Measurements from ENCODE around the gene MGAT4C. TPM values are rescaled to one million over a fixed set of nuclear protein-coding genes. Genes with fewer than 3 reads are reported as not detected.

Gene MGAT4C
- polyA plus RNA-seq, 1 donor (not counting 4 experiments of a cell fraction or from before 2014, with no cell fraction given): not detected

DNA sequence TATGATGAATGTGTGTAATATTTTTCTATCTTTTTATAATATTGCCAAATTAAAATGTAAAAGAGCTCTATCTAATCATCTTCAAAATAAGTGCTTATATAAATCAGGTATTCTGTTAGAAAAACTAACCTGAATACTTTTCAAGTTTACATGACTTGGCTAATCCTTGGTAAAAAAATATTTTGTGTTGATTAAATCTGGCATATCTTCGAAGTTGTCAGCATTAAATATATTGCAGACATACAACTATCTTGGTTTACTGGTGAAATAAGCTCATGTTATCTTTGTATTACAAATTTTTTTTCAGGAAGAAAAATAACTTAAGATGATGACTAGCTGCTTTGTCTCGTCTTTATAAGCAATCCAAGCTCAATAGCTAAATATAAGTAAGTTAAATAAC lies 39.6 kb downstream of the MGAT4C start:
- Histone ChIP-seq H3K4me2 (ENCODE audit: control insufficient read depth, extremely low read depth, insufficient read depth, low read depth, low read length) (no peak overlapping the region), H3K4me1 (ENCODE audit: control insufficient read depth, extremely low read depth, insufficient read depth, low read length) (no peaks in the 10 kb centered on the region), H4K20me1 (ENCODE audit: control insufficient read depth, extremely low read depth, insufficient read depth, low read length) (no peaks in the 10 kb centered on the region), H3K9me3 (ENCODE audit: control insufficient read depth, low read depth, low read length) (no peaks in the 10 kb centered on the region), H2AFZ (ENCODE audit: control insufficient read depth, low read length) (no peak overlapping the region), H3K27me3 (ENCODE audit: control insufficient read depth, extremely low read depth, insufficient read depth, low read length) (no peaks in the 10 kb centered on the region), H3K4me3 (ENCODE audit: control insufficient read depth in 2 of 3, extremely low read depth in 1 of 3, insufficient read depth in 2 of 3, low read depth in 1 of 3, low read length in 3 of 3) (no peak overlapping the region), H3K9ac (ENCODE audit: control insufficient read depth, extremely low read depth, insufficient read depth, low read length) (no peak overlapping the region), H3K9me1 (ENCODE audit: control insufficient read depth, extremely low read depth, insufficient read depth, low read length) (no peaks in the 10 kb centered on the region), H3K36me3 (ENCODE audit: control insufficient read depth in 2 of 2, extremely low read depth in 1 of 2, insufficient read depth in 2 of 2, low read length in 2 of 2) (no peaks in the 10 kb centered on the region), H3K79me2 (ENCODE audit: control insufficient read depth, insufficient read depth, low read length) (no peaks in the 10 kb centered on the region), H3K27ac (ENCODE audit: control insufficient read depth, insufficient read depth, low read length) (no peak overlapping the region)
- FAIRE-seq (no peak), DNase-seq (ENCODE audit: low read depth, low spot score) (no peak)
- dilution Hi-C loops (cut with MboI; ENCODE audit: extremely low pct_ligation_motif_present, low sequenced_read_pairs): no loop called here
- TF ChIP-seq EZH2 (IDR thresholded peaks at IDR 0.05; ENCODE audit: low read length): no peak
- TF ChIP-seq, protein P1, sequence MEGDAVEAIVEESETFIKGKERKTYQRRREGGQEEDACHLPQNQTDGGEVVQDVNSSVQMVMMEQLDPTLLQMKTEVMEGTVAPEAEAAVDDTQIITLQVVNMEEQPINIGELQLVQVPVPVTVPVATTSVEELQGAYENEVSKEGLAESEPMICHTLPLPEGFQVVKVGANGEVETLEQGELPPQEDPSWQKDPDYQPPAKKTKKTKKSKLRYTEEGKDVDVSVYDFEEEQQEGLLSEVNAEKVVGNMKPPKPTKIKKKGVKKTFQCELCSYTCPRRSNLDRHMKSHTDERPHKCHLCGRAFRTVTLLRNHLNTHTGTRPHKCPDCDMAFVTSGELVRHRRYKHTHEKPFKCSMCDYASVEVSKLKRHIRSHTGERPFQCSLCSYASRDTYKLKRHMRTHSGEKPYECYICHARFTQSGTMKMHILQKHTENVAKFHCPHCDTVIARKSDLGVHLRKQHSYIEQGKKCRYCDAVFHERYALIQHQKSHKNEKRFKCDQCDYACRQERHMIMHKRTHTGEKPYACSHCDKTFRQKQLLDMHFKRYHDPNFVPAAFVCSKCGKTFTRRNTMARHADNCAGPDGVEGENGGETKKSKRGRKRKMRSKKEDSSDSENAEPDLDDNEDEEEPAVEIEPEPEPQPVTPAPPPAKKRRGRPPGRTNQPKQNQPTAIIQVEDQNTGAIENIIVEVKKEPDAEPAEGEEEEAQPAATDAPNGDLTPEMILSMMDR (optimal IDR thresholded peaks at IDR 0.05 in 1 of 3, IDR thresholded peaks at IDR 0.05 in 1 of 3, conservative IDR thresholded peaks at IDR 0.05 in 1 of 3; ENCODE audit: extremely low read depth in 1 of 3, insufficient read depth in 2 of 3, low read length in 3 of 3): no peak

DNA sequence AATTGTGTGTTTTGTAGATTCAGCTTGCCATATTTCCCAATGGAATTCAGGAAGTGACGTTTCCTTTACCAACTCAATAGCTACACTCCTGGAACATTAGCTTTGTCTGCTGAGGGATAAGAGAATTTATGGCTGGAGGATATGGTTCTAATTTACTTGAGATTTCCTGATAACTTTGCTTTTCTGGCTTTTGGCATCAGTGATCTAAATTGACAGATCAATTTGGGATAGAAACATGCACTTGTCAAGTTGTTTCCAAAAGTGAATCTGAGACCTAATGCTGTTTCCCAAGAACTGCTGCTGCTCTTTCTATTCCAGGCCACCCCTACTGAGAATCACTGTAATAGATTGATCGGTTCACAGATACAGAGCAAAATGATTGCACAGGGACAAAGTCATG lies 43.2 kb downstream of the MGAT4C start:
- no peak for TF ChIP-seq EZH2 (IDR thresholded peaks at IDR 0.05; ENCODE audit: low read length)
- DNase-seq (ENCODE audit: low read depth, low spot score): no peak
- Histone ChIP-seq H2AFZ (ENCODE audit: control insufficient read depth, low read length) (no peak overlapping the region), H4K20me1 (ENCODE audit: control insufficient read depth, extremely low read depth, insufficient read depth, low read length) (no peaks in the 10 kb centered on the region), H3K36me3 (ENCODE audit: control insufficient read depth in 2 of 2, extremely low read depth in 1 of 2, insufficient read depth in 2 of 2, low read length in 2 of 2) (no peaks in the 10 kb centered on the region), H3K27me3 (ENCODE audit: control insufficient read depth, extremely low read depth, insufficient read depth, low read length) (no peaks in the 10 kb centered on the region), H3K9me1 (ENCODE audit: control insufficient read depth, extremely low read depth, insufficient read depth, low read length) (no peaks in the 10 kb centered on the region), H3K4me3 (ENCODE audit: control insufficient read depth in 2 of 3, extremely low read depth in 1 of 3, insufficient read depth in 2 of 3, low read depth in 1 of 3, low read length in 3 of 3) (no peak overlapping the region), H3K4me2 (ENCODE audit: control insufficient read depth, extremely low read depth, insufficient read depth, low read depth, low read length) (no peak overlapping the region), H3K4me1 (ENCODE audit: control insufficient read depth, extremely low read depth, insufficient read depth, low read length) (no peaks in the 10 kb centered on the region), H3K9ac (ENCODE audit: control insufficient read depth, extremely low read depth, insufficient read depth, low read length) (no peak overlapping the region), H3K9me3 (ENCODE audit: control insufficient read depth, low read depth, low read length) (no peaks in the 10 kb centered on the region), H3K79me2 (ENCODE audit: control insufficient read depth, insufficient read depth, low read length) (no peaks in the 10 kb centered on the region), H3K27ac (ENCODE audit: control insufficient read depth, insufficient read depth, low read length) (no peak overlapping the region)
- dilution Hi-C loops (cut with MboI; ENCODE audit: extremely low pct_ligation_motif_present, low sequenced_read_pairs): no loop called here
- FAIRE-seq: no peak
